Stimulated activated CD4-positive, alpha-beta T cell treated with anti-CD3 and anti-CD28 coated beads, Interleukin-1b, Interleukin-23, amount 100 ng/mL, for 1 hour (primary cell): ENCODE data around the gene C1orf50.
A peak's percentile ranks its signal among the peaks of the same experiment; 100 is the strongest.
"Not testable (repeated sequence)": the region's sequence is repeated elsewhere in the genome, so short reads cannot be mapped to it uniquely, and the experiment has no call there.

Source experiments
- DNase-seq, 2 donors: peaks; one replicate each; pipeline ENCODE4 v3.0.0-alpha.2; 2020; ENCODE audit warnings: low read depth in 2 of 2

C1orf50 gene

DNA sequence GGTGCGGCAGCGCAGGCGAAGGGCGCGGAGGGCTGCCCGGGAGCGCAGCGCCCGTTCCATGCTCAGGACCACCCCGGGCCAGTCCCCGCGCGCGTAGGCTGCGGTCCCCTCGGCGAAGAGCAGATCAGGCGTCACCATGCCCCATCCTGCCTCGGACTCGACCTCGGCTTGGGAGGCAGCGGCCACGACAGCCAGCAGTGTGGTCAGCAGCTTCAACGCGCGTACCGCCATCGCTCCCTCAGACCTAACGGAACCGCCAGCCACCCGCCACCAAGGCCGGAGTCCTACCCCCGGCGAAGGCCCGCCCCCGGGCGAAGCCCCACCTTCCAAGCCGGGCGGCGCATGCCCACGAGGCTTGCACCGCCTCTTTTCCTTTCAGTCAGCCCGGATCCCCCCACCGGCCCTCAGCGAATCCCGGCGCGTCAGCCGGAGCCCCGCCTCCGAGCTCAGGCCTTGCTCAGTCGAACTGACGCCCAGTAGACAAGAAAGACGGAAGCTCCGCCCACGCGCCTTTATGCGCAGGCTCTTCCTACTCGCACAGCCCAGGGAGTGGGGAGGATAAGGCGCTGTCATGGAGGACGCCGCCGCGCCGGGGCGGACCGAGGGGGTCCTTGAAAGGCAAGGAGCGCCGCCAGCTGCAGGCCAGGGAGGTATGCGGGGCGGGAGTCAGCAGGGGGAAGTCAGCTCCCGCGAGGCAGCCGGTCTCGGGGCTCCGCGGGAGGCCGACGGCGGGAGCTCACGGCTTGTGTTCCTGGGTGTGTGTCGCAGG, at the start of gene C1orf50, which contains the start of gene P3H1:
Gene C1orf50, plus strand, starts transcription at position 509 of the 769 bp plus-strand sequence. Its CDS starts 63 bp downstream, at position 572.
Gene P3H1, minus strand, starts transcription at position 288 of the 769 bp plus-strand sequence. Its CDS starts 57 bp downstream, at position 231.
- DNase-seq: peak; percentile 97 to 99

DNA sequence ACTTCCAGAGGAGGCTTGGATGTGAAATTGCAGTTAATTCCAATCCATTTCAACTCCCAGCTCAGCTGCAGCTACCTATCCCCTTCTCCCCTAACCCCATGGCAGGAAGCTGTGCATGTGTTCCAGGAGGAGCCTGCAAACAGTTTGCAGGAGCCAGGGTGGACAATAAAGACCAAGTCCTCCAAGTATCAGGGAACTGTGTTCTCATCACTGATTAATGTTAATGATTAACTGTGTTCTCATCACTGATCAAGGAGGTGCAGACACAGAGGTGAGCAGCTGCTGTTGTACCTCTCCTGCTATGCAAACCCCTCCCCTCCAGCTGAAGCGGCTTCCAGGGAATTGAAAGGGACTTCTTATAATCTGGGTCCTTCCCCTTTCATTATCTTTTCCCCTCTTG, 46.2 kb upstream of the C1orf50 start:
- DNase-seq: no peak

DNA sequence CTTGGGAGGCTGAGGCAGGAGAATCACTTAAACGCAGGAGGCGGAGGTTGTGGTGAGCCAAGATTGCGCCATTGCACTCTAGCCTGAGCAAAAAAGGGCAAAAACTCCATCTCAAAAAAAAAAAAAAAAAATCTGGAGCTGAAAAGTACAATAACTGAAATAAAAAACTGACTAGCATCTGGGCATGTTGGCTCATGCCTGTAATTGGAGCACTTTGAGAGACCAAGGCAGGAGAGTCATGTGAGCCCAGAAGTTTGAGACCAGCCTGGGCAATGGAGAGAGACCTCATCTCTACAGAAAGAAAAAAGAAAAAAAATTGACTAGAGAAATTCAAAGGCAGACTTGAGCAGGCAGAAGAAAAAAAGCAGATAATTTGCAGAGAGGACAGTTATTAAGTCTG, 45.1 kb upstream of the C1orf50 start:
- DNase-seq: no peak

DNA sequence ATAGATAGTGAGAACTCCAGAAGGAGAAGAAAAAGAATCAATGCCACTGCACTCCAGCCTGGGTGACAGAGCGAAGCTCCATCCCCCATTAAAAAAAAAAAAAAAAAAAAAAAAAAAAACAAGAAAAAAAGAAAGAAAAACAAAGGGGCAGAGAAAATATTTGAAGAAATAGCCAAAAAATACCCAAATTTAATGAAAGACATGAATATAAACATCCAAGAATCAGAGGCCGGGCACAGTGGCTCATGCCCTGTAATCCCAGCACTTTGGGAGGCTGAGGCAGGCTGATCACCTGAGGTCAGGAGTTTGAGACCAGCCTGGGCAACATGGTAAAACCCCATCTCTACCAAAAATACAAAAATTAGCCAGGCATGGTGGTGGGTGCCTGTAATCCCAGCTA, 44.6 kb upstream of the C1orf50 start:
- not testable (repeated sequence) for DNase-seq

DNA sequence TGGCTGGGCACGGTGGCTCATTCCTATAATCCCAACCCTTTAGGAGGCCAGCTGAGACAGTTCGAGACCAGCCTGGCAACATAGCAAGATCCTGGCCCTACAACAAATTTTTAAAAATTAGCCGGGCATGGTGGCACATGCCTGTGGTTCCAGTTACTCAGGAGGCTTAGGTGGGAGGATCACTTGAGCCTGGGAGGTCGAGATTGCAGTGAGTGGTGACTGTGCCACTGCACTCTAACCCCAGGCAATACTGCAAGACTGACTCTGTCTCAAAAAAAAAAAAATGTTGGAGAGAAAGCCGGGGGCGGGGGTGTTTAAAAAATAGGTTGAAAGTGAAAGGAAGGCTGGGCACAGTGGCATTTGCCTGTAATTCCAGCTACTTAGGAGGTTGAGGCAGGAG, 43.5 kb upstream of the C1orf50 start:
- DNase-seq: no peak

DNA sequence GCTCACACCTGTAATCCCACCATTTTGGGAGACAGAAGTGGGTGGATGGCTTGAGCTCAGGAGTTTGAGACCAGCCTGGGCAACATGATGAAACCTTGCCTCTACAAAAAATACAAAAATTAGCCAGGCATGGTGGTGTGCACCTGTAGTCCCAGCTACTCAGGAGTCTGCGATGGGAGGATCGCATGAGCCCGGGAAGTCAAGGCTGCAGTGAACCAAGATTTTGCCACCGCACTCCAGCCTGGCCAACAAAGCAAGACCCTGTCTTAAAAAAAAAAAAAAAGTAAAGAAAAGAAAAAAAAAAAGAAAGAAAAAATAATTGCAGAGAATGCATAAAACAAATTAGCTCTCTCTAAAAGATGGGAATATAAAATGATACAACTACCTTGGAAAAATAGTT, 41.2 kb upstream of the C1orf50 start:
- DNase-seq: not testable (repeated sequence)

DNA sequence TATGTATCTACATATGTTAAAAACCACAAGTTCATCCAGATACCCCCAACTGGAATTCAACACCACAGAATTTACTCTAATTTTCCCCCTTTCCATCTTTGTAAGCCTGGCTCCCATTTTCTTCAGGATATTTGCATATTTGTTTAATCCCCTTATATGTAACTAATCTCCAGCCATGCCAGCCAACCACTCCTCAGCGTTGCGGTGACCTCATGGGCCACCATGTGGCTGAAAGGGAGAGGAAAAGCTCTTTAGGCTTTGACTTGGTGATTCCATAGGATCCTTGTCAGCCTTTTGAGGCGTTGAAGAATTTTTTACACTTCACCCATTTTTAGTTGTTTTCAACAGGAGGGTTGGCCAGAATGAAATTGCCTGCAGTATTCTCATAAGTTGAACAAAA, 37.0 kb upstream of the C1orf50 start:
- no peak for DNase-seq

DNA sequence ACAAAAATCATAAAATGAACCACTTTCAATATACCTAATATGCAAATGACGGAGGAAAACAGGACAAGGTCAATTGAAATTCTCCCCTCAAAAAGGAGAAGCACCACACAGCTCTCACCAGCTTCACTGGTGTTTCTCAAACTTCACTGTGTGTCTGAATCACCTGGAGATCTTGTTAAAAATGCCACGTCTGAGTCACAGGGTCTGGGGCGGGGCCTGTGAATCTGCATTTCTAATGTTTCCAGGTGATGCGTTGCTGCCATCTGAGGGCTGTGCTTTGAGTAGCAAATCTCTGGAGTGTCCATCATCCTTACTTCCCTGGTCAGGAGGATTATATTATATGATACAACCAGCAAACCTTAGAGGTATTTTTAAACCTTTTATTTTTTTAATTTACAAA, 36.1 kb upstream of the C1orf50 start:
- peak in 1 of 2 donors; percentile 24 for DNase-seq

DNA sequence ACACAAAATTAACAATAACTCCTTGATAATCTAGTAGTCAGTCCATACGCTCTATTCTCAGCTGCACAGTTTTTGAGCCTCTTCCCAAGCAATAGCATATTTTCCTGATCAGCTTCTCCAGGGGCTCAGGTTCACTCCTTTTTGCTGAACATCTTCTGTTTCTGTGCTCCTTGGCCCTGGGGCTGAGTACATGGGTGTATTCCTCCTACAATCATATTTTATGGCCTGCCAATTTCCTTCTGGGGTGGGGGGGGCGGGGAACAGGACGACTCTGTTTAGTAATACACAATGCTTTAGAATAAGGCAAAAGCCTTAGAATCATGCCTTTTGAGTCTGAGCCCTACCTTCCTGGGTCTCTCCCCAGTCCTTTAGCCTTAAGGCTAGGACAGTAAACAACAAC, 35.5 kb upstream of the C1orf50 start:
- no peak for DNase-seq

DNA sequence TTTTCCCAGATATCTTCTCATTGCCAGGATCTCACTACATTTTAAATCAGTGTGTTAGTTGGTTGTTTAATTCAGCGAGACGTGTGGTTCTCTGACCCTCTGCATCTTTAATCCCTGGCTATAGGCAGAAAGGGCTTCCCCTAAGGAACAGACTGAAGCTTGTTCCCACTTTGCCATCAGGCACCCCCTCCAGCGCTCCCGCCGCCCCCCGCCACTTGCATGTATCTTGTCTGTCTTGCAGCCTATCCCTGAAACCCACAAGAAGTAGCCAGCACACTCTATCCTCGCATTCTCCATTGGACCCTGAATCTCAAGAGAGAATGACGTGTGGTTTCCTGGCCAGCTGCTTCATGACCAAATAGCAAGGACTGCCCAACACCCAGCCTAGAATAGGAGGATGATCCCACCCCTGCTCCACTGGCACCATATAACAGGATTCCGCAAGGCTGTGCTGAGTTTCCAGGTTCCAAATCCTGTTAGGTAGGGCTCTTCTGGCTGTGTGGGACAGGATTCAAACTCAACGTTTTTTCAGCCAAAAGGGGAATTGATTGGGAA, 34.8 kb upstream of the C1orf50 start:
- no peak for DNase-seq

DNA sequence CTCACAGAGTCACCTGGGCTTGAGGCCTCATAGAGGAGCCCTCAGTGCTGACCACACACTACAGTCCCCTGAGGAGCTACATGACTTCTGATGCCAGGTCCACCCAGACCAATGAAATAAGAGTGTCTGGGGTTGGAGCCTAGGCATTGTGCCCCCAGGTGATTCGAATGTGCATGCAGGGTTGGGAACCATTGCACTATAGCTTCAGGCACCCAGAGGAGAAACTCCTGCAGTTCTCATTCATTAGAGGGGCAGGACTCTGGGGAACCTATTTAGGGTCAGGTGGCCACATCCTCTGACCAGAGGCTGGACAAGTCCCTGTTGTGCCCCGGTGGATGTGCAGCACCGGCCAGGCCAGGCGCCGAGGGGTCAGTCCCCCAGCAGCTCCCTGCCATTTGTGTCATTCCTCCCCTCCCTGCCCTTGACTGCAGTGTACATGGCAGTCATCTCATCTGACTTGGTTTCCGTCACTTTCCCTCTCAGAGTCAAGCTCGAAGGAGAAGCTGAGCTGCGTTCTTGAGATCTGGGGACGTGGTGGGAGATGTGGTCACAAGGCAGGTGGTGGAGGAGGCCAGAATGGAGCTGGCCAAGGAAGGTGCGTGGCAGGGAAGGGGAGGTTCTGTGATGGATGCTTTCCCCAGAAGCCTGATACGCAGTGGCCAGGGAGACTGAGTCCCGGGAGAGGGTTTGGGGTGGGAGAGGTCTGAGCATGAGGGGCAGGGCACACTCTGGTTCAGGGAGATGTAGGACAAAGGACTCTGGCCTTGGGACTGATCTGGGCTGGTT, 33.4 kb upstream of the C1orf50 start:
- no peak for DNase-seq

DNA sequence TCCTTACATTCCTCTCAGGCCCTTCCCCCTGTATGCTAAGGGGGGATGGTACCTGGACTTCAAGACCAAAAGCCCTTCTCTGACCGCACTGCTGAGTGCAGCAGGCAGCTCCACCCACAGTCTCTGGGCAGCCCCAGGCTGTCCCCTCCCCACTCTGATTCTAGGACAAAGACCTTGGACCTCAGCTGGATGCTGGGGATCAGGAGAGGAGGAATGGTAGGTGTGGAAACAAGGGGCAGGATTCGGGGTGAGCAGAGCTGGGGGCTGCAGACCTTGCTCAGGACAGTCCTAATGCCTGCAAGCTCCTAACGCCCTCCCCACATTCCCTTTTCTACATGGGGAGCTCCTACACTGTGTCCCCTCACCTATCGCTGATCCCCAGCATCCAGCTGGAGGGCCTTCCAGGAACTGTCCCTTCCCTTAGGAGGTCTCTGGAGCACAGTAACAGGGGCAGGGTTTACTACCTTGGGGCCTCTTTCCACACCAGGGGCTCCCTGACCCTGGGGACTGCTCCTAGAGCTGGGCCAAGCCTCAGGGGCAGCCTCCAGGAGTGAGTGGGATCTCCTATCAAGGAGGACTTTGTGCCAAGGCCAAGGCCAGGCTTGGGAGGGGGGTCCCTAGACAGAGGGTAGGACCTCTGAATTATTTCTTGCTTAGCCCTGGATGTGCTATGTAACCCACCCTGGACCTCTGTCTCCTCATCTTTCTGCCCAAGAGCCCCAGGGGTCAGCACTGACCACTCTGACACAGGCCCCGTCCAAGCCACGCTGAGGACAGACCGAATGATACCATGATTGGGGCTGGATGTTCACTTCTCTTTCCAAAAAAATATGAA, 32.6 kb upstream of the C1orf50 start:
- DNase-seq: no peak

DNA sequence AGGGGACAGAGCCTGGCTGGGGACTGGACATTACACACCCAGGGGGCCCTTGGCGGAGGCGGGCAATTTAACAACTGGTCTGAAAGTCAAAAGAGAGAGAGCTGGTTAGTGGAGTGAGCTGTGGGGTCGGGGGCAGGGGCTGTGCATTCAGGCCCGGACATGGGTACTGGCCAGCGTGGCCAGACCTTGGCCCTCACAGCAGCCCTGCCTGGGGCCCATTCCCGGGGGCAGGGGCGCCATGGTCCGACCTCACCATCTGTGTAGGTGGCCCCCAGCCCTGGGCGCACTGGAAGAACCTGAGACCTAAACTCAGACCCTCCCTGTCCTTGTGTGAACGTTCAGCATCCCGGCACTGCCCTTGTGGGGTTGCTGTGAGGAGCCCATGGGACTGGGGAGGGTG, 32.0 kb upstream of the C1orf50 start:
- DNase-seq: no peak

DNA sequence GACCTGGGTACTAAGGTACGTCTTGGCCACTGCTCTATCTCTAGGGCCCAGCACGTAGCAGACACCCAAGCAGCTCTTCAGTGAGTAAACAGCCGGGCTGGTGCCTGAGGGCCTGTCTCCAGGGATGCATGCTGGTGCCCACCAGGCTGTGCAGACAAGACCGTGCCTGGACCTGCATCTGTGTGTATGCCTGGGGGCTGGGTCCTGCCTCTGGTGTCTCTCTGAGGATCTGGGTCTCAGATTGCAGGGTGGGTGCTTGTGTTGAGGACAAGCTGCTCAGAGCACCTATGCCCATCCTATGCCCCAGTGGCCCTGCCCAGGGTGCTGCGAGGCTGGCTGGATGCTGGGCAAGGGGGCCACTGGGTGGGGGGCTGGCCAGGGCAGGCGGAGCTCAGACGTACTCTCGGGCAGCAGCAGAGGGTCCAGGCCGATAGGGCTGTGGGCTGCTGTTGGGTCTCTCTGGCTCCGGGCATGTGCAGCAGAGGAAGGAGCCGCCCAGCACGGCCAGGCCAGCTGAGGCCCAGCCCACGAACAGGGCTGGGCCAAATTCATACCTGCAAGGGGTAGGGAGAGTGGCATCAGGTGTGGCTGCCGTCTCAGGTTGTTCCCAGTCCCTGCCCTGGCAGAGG, 31.5 kb upstream of the C1orf50 start:
- DNase-seq: no peak

DNA sequence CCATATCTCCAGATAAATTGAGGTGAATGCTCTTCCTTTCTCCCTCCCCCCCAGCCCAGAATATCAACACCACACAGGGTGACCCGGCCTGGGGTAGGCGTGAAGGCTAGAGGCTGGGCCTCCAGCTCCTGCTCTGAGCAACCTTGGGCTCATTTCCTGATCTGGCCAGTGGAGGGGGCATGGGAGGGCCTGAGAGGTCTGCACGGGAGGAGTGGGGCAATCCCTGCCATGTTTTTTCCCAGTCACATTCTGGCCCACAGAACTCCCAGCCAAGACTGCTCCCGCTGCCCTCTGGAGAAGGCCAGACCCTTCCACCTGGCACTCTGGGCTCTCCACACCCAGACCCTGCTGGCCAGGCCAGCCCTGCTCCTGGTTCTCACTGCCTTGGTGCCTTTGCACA, 30.9 kb upstream of the C1orf50 start:
- DNase-seq: no peak

DNA sequence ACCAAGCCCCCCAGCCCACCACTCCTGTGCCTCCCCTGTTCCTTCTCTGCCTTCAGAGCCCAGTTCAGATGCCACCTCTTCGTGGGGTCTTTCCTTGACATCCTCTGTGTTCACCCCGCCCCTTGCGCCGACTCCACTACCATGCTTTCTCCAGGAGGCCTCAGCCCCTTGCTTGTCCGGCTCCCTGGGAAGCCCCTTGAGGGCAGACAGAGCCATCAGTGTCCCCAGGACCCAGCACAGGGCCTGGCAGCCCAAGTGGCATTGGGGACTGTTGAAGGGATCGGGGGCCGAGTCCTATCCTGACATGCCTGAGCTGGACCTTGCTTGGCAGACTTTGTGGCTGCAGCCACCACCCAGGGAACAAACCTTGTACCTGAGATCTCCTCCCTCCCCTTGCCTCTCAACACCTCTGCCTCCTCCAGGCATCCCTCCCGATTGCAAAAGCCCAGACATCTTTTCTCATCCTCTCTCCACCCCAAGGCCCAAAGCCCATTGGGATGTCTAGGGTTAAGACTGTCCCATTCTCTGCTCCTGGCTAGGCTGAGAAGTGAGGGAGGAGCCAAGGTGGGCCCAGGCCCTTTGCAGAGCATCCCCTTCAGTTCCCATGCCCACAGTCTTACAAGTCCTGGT, 30.4 kb upstream of the C1orf50 start:
- DNase-seq: no peak

DNA sequence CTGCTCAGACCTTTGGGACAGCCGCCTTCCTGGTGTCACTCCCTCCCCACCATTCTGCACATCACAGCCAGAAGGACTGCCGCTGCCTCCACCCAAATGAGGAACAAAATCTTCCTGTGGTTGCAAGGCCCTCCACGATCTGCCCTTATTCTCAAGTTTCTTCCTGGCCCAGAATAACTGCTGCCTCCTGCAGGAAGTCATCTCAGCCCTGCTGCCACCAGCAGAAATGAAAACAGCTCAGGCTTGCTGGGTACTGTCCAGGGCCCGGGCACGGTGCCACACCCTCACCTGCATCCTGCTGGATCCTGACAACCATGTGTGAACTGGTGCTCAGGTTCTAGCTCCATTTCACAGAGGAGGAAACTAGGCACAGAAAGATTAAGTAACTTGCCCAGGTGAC, 29.8 kb upstream of the C1orf50 start:
- DNase-seq: no peak

DNA sequence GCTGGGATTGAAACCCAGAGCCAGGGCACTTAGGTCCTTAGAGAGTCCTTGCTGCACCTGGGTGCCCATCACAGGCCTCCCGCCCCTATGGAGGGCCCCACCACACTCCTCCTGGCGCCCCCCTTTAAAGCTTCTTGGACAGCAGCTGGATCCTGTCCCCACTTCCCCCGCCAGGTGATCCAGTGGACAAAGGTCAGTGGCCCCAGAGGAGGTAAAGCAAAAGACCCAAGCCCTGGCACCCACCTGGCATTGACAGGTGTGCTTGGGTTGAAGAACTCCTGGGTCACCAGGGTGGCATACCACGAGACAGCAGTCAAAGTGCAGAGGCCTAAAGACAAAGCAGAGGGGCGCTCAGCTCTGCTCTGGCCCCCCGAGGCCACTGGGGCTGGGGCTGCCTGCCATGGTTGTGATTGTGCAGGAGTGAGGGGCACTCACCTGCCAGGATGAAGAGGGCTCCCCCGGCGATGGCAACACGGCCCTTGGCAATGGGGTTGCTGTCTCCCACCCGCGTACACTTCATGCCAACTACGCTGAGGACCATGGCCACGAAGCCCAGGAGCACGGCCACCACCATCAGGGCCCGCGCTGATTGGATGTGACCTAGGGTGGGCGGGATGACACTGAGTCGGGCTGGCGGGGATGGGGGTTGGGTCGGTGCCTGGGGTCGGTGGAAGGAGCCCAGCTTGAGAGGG, 28.9 kb upstream of the C1orf50 start:
- DNase-seq: no peak

DNA sequence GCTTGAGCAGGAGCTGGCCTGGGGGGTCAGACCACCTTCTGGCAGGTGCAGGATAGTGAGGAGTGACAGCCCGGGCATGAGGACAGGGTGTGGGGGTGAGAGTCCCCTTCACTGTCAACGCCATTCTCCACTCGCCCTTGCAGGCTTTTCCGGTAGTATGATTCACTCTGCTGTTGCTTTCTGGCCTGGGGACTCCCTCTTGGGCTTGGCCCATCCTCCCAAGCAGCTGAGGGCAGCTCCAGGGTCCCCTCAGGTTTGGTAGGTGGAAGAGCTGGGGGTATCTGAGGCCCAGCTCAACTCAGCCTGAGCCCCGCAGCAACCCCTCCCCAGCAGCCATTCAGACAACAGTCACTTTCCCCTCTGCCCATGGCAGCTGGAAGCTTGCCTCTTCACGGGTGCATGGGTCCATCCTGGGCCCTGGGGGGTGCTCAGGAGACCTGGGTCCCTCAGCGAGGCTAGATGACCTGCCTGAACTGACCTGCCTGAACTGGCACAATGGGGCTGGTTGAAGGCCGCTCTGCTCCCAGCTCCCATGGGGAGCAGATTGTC, 28.3 kb upstream of the C1orf50 start:
- DNase-seq: no peak
